Dermis blood vessel endothelial cell (primary cell): ENCODE measurements around the gene LIPC. TPM values are rescaled to one million over a fixed set of nuclear protein-coding genes. Genes with fewer than 3 reads are reported as not detected.
A peak's percentile ranks its signal among the peaks of the same experiment; 100 is the strongest.

Experiments used
- DNase-seq: peaks from one replicate; pipeline ENCODE4 v3.0.0; 2010
- total RNA-seq: library from RNA; depleted of rRNA; stranded (reverse); fragments of >200 nt; gene quantifications from 2 replicates; pipeline ENCODE4 v1.2.3, GENCODE V29; 2014

LIPC gene
- total RNA-seq, 1 donor from 2014 or later, result 0.34 TPM

- DNase-seq, result no peak
Observed at GRCh38 chr15:58407236-58407775, 24.5 kb upstream of the LIPC start.

- no peak for DNase-seq
Observed at GRCh38 chr15:58407778-58408177, 24.0 kb upstream of the LIPC start.

GRCh38 chr15:58409861-58410260 lies 21.9 kb upstream of the LIPC start:
- DNase-seq, result no peak

- DNase-seq, result peak; percentile 41
Observed at GRCh38 chr15:58410353-58410752, 21.4 kb upstream of the LIPC start.

GRCh38 chr15:58413253-58413652 lies 18.5 kb upstream of the LIPC start:
- no peak for DNase-seq

- no peak for DNase-seq
Observed at GRCh38 chr15:58415636-58416035, 16.2 kb upstream of the LIPC start.

GRCh38 chr15:58416963-58417362 lies 14.8 kb upstream of the LIPC start:
- no peak for DNase-seq

- DNase-seq, result no peak
Observed at GRCh38 chr15:58418135-58418534, 13.7 kb upstream of the LIPC start.

GRCh38 chr15:58419803-58420524 lies 11.8 kb upstream of the LIPC start:
- no peak for DNase-seq

- no peak for DNase-seq
Observed at GRCh38 chr15:58420579-58421043, 11.2 kb upstream of the LIPC start.

- DNase-seq, result no peak
Observed at GRCh38 chr15:58423205-58423604, 8.6 kb upstream of the LIPC start.

- DNase-seq, result no peak
Observed at GRCh38 chr15:58423831-58424608, 7.8 kb upstream of the LIPC start.

GRCh38 chr15:58424722-58425121 lies 7.1 kb upstream of the LIPC start:
- DNase-seq, result no peak

- no peak for DNase-seq
Observed at GRCh38 chr15:58425185-58425584, 6.6 kb upstream of the LIPC start.

- no peak for DNase-seq
Observed at GRCh38 chr15:58425834-58426233, 6.0 kb upstream of the LIPC start.

- DNase-seq, result no peak
Observed at GRCh38 chr15:58426501-58426900, 5.3 kb upstream of the LIPC start.

- no peak for DNase-seq
Observed at GRCh38 chr15:58427987-58428386, 3.8 kb upstream of the LIPC start.

- no peak for DNase-seq
Observed at GRCh38 chr15:58430224-58430787, 1.5 kb upstream of the LIPC start.

- DNase-seq, result no peak
Observed at GRCh38 chr15:58432401-58432800, 610 bp downstream of the LIPC start.

- no peak for DNase-seq
Observed at GRCh38 chr15:58433597-58434333, 2.0 kb downstream of the LIPC start.

- no peak for DNase-seq
Observed at GRCh38 chr15:58434334-58434875, 2.6 kb downstream of the LIPC start.

- DNase-seq, result no peak
Observed at GRCh38 chr15:58436552-58436951, 4.8 kb downstream of the LIPC start.
